GM21825 (cell line): Measurements from ENCODE around the gene FAN1.
"Not testable (repeated sequence)": the region's sequence is repeated elsewhere in the genome, so short reads cannot be mapped to it uniquely, and the experiment has no call there.

Experiments
- ATAC-seq: cut with Tn5 transposase; IDR thresholded peaks from one replicate; pipeline ENCODE4 v1.9.1; 2021; ENCODE audit warnings: mild to moderate bottlenecking, moderate library complexity; ENCODE audit not compliant: unreplicated experiment

FAN1 gene

DNA sequence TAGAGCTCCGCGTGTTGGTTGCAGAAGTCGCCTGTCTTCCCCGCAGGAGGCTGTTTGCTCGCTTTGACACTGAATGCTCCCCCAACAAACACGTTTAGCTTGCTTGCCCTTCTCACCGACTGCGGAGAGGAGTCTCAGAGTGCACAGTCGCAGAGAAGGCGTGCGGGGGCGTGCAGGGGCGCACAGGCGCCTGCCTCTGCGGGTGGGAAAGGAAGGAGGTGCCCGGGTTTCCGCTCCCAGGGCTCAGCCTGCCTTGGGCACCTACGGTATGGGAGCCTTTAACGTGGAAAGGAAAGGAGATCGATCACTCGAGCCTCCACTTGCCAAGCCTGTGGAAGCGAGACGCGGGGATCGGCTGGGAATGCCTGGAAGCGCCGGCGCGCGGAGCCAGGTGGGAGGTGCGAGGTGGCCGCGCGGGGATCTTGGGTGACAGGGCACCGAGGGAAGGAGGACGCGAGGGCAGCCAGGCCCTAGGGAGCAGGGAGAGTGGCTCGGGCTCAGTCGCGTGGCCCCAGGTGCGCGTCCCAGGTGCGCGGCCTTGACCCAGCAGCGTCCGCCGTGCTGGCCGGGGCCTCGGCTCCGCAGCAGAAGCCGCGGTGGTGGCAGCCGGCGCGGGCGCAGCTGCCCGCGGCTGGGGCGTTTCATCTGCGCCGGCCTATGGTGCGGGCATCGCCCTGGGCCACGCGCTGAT lies at the start of gene FAN1:
Gene FAN1 (plus strand): TSS at position 419 of the 691 bp plus-strand sequence. CDS start 749 bp downstream, outside the sequence.
- ATAC-seq: peak; percentile 82

DNA sequence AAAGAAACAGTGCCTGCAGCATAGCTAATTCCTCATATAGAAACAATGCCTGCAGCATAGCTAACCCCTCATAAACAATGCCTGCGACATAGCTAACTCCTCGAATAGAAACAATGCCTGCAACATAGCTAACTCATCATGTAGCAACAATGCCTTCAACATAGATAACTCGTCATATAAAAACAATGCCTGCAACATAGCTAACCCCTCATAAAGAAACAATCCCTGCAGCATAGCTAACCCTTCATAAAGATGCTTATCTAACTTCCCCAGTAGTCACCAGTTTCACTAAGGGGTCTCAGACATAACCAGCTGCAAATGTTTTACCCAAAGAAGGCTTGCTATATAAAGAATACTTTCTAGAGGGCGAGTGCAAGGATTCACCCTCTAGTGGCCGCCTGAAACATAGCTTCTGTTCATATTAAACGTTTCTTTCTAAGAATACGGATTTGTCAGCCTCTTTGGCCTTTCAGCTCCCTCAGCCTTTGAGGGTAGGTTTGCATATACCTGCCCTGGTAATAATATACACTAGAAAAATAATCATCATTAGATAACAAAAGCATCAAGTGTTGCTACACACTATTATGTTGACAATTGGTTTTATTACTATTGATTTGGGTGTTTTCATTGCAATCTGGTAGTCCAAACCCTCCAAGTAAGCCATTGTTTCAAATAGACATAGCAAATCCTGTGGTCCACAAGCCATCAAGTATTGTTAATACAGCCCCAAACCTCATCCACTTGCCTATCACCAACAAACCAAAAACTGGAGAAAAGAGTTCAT lies 44.4 kb upstream of the FAN1 start:
- no peak for ATAC-seq

DNA sequence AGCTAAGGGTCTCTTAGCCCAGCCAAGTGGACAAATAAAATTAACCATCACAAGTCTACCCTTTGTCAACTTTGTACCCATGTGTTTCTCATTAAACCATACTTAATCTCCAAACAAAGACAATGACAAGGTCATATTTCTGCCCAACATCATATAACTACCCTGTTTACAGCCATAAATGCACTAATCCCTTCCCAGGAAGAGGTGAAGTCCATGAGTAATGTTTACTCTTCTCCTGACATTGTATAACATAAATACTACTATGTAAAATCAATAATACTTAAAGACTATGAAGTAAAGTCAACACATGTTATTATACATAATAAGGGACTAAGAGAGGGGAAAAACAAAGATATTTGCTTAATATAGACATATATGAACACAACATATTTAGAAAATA lies 38.5 kb upstream of the FAN1 start:
- ATAC-seq: no peak

DNA sequence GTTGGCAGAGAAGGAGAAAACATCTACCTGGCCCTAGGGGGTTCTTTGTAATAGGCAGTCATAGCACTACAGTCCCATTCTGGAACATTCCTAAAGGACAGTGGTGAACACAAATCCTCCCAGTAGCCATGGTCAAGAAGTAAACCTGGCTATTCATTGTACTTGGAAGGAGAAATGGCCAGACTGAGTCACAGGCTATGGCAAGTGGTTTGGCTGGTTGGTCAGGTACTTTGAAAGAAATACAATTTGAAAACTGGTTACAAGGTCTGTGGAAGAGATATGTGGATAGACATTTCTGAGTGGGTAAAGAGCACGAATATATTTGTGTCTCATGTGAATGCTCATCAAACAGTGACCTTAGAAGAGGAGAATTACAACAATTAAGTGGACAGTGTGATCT lies 33.0 kb upstream of the FAN1 start:
- ATAC-seq: no peak

DNA sequence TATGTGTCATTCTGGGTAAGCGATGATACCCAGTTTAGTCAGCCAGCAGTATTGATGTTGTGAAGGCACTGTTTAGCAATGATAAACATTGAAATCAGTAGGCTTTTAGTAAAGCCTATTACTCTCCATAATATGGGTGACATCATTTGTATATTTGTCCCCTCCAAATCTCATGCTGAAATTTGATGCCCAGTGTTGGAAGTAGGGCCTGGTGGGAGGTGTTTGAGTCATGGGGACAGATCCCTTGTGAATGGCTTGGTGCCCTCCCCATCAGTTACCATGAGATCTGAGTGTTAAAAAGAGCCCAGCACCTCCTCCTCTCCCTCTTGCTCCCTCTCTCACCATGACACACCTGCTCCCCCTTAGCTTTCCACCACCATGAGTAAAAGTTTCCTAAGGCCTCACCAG lies 31.4 kb upstream of the FAN1 start:
- no peak for ATAC-seq

DNA sequence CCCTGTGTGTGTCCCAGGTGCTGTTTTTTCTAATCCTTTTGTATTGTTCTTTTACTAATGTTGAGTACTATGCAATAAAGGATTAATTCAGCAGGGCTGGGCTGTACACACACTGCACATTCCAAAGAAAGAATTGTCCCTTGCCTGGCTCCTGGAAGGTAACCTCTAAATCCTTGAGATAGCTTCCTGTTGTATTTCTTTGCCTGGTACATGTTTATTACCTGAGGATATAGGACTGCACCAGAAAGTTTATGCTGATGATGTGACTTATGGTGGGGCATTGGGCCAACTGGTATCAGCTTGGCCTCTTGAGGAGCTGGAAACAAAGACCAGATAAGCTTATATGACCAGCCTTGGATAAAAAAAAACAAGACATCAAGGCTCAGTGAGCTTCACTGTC lies 26.6 kb upstream of the FAN1 start:
- no peak for ATAC-seq

DNA sequence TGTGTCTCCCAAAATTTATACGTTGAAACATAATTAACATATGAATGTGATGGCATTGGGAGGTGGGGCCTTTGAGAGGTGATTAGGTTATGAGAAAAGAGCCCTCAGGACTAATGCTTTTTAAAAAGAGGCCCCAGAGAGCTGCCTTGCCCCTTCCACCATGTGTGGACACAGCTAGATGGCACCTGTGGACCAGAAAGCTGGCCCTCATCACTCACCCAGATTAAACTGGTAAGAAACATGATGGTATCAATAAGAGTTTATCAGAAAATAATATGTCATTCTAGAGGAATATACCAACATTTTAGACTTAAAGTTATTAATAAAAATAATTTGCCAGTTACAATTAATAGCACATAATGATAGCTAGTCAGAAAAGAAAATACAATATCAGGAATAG lies 25.2 kb upstream of the FAN1 start:
- ATAC-seq: no peak

DNA sequence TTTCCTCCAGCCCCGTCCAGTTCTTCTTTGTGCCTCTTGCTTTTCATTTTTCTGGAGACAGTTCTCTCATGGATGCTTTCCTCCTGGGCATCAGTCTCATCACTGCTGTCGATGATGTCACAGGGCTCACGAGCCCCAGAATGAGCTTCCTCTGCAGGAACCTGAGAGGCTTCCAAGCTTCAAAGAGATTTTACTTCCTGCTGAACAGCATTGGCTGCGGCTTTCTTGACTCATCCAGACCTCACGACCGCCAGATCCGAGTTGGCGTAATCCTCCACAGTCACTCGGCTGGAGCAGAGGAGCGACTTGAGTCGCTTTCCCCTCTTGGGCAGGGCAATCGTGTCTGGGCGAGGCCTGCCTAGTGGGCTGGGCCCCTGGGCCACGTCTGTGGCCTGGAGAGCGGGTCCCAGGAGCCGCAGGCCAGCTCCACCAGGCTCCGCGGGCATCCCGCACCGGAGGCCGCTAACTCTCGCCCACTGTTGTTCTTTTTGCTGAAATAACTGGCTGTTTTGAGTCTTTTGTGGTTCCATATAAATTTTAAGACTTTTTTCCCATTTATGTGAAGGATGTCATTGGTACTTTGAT lies 20.8 kb upstream of the FAN1 start:
- no peak for ATAC-seq

DNA sequence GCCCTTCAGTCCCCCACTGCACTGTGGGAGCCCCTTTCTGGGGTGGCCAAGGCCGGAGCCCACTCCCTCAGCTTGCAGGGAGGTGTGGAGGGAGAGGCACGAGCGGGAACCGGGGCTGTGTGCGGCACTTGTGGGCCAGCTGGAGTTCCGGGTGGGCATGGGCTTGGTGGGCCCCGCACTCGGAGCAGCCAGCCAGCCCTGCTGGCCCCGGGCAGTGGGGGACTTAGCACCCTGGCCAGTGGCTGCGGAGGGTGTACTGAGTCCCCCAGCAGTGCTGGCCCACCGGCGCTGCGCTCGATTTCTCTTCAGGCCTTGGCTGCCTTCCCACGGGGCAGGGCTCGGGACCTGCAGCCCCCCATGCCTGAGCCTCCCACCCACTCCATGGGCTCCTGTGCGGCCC lies 20.0 kb upstream of the FAN1 start:
- ATAC-seq: not testable (repeated sequence)

DNA sequence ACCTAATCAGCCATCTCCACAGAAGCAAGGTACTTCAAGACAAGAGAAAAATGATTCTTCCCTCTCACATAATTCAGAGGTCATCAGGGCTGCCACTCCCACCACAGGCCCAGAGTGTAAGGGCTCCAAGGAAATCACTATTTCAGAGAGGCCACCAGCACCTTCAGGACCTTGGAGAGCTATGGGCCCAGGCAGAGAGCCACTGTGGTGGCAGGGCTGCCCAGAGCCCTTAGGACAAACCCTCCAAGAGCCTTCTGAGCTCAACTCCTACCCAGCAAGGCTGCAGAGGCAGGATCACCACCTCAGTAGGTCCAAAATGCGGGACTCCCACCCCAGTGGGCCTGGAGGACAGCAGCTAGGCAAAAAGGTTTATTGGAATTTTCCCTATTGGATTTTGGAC lies 17.9 kb upstream of the FAN1 start:
- ATAC-seq: no peak

DNA sequence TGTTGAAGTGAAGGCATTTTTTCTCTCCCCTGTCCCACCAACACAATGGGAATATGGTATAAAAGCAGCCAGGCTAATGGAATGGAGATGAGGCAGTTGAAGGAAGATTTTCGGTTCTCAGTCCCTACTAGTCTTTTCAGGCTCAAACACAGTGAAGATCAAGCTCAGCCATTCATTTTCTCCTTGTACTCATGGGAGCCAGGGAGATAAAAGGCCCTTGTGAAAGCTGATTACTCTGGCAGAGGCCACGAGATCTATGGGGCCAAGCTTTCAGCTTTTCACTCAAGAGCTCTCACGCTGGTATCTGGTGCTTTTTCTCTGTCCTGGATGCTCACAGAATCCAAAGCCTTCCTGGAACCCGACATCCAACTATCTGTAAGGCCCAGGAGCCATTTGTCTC lies 14.5 kb upstream of the FAN1 start:
- ATAC-seq: no peak

DNA sequence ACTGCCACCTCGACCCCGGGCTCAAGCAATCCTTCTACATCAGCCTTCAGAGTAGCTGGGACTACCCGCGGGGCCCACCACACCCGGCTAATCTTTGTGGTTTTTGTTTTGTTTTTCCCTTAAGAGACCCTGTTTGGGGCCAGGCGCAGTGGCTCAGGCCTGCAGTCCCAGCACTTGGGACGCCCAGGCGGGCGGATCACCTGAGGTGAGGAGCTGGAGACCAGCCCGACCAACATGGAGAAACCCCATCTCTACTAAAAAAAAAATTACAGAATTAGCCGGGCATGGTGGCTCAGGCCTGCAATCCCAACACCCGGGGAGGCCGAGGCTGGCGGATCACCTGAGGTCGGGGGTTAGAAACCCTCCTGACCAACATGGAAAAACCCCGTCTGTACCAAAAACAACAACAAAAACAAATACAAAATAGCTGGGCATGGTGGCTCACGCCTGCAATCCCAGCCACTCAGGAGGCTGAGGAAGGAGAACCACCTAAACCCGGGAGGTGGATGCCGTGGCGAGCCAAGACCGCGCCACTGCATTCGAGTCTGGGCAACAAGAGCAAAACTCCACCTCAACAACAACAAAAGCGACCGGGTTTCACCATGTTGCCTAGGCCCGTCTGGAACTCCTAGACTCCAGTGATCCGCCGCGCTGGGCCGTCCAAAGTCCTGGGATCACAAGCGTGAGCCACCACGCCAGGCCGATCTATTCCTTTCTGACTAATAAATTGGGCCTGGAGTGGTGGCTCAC lies 8.1 kb upstream of the FAN1 start:
- no peak for ATAC-seq

DNA sequence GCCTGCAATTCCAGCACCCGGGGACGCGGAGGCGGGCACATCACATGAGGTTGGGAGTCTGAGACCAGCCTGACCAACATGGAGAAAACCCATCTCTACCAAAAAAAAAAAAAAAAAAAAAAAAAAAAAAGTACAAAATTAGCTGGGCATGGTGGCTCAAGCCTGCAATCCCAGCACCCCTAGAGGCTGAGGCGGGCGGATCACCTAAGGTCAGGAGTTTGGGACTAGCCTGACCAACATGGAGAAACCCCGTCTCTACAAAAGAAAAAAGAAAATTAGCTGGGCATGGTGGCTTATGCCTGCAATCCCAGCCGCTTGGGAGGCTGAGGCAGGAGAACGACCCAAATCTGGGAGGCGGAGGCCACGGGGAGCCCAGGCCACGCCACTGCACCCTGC lies 7.5 kb upstream of the FAN1 start:
- ATAC-seq: no peak

DNA sequence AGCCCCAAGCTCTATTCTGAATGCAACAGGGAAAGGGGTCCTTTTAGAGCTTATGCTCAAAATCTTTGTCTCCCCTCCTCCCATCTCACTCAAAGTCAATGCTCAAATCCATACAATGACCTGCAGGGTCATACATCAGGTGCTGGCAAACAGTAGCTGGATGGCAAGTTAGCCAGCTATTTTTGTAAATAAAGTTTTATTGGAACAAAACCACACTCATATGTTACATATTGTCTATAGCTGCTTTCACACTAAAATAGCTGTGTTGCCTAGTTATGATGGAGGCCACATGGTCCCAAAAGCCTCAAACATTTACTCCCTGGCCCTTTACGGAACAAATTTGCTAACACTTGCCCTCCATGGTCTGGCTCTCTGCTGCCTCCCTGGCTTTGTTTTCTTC lies 1.8 kb upstream of the FAN1 start:
- ATAC-seq: no peak

DNA sequence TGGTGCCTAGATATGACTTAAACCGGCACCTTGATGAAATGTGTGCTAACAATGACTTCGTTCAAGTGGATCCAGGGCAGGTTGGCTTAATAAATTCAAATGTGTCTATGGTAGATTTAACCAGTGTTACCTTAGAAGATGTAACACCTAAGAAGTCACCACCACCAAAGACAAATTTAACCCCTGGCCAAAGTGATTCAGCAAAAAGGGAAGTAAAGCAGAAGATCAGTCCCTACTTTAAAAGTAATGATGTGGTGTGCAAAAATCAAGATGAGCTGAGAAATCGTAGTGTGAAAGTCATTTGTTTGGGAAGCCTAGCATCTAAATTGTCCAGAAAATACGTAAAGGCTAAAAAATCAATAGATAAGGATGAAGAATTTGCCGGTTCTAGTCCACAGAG lies 1.1 kb downstream of the FAN1 start:
- no peak for ATAC-seq

DNA sequence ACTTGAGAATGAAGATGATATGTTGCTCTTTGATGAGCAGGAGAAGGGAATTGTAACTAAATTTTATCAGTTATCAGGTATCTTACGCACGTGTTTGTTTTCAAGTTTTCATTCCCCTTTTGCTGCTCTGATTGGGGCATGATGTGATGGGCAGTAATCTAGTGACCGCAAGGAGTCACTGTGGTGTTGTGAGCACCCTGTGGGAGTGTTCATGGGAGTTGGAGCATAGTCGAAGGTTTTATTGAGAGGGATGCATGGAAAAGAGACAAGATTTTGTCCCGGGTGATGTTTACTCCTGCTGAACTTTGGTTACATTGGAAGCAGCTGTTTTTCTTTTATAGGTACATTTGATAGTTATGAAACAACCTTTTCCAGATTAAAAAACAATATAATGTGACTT lies 2.1 kb downstream of the FAN1 start:
- no peak for ATAC-seq

DNA sequence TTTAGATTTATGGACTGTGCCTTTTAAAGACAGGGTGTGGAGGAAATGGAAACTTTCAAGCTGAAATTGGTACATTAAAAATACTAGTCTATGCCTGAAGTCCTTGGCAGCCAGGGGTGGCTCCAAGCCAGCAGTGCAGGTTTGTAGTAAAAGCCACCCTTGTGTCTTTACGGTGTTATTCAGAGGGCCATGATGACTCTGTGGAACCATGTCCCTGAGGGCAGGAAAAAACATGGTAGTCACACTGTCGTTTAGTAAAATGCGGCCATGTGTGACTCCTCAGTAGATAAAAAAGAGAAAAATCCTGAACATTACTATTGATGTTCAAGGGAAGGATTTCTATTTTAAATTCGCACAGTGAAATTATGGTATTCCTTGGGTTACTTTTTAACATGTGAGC lies 2.7 kb downstream of the FAN1 start:
- no peak for ATAC-seq

DNA sequence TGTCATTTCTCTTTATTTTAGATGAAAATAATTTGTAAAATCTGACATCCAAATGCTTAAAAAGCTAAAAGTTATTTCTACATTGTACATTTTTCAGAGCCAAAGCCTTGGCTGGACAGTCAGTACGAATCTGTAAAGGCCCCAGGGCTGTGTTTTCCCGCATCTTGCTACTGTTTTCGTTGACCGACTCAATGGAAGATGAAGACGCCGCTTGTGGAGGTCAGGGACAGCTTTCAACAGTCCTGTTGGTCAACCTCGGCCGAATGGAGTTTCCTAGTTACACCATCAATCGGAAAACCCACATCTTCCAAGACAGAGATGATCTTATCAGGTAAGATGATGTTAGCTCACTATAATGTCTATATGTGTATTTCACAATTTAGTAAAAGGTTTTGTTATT lies 10.0 kb downstream of the FAN1 start:
- no peak for ATAC-seq

DNA sequence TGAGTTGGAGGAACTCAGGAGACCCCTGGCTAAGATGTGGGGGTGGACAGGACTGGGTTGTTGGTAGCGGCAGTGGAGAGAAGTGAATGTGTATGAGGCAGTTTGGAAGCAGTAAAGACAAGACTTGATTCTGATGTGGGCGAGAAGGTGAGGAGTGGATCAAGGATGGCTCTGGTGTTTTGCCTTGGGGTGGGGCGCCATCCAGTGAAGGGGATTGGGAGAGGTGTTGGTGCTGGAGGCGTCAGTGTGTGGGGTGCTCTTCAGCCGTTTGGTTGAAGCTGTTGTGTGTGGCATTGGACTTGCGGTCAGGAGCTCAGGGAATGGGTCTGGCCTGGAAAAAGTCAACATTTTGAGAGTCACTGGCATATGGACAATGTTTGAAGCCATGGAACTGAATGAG lies 13.3 kb downstream of the FAN1 start:
- no peak for ATAC-seq

DNA sequence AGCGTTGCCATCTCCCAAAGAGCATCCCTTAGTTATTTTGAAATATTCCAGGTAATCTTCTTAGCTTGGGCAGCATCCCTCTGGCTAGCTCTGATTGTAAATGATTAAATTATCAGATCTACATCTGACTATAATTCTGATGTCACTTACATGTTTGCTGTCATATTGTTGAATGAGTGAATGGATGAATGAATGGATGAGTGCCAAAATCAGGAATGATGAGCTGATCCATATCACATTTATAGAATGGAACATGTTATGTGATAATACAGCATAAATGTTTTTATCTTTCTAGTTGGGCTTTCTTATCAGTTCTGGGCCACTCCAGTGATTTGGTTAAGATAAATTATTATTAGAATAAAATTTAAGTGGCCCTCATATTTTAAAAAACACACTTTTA lies 14.0 kb downstream of the FAN1 start:
- no peak for ATAC-seq

DNA sequence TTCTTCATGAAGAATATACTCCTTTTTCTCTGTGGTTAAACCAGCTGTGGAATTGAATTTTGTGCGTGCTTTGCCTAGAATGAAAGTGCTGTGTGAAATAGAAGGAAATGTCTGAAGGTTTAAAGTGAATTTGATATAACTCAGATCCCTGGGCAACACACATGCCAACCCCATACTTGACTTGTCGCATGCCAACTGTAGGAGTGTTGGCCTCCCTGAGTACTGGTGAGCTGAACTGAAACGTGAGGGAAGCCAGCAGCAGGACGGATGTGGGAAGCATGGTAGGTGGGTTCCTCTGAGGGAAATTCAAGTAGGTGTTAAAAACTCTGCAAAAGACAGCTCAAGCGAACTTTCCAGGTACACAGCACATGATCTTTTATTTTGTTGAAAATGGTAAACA lies 14.7 kb downstream of the FAN1 start:
- ATAC-seq: no peak
